ENCODE data around the gene BRINP1. TPM values are rescaled to one million over a fixed set of nuclear protein-coding genes. Genes with fewer than 3 reads are reported as not detected.

Gene BRINP1
- total RNA-seq, 1 experiment from 2014 or later = not detected

DNA sequence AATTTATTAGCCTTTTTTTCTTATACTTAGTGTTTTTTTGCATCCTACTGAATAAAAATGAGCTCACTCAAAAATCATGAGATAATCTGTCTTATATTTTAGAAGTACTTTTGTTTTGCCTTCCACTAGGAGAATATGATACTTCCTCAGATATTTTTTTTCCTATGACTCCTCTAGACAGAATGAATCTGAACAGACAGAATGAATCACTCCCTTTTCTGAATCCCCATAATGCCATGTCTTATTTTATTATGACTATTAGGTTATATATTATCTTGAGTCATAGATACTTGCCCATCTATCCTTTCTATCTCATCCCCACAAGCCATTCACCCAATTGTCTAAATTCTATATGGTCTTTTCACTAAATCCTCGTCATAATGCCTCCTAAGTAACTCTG lies 134.6 kb downstream of the BRINP1 start:
- no peaks in the 10 kb centered on the region for H3K36me3 ChIP-seq (ENCODE audit: control insufficient read depth, insufficient read depth, low read length)
- no peak overlapping the region for H3K4me3 ChIP-seq (ENCODE audit: low read depth in 2 of 2, low read length in 2 of 2)
- DNase-seq (ENCODE audit: low read depth, low spot score) (no peak), ATAC-seq (no peak)
- H3K4me1 ChIP-seq (ENCODE audit: control insufficient read depth, insufficient read depth, low read length) = no peaks in the 10 kb centered on the region
- in situ Hi-C loops (cut with HindIII; ENCODE audit: low pct_unique_long_range_greater_than_20kb, low sequenced_read_pairs) (no loop called here), intact Hi-C loops (cut with micrococcal nuclease; ENCODE audit: unreplicated experiment) (no loop called here)
- no peak overlapping the region for H3K27ac ChIP-seq (ENCODE audit: low read length)
- ChIA-PET POLR2A (no interaction called here), CTCF (no interaction called here)
- no peaks in the 10 kb centered on the region for H3K9me3 ChIP-seq (ENCODE audit: control insufficient read depth, insufficient read depth, low read depth, low read length)
- TF ChIP-seq TCF7L2 (IDR thresholded peaks at IDR 0.05; ENCODE audit: low read depth, low read length) = no peak
- TF ChIP-seq POLR2AphosphoS5 (IDR thresholded peaks at IDR 0.05; ENCODE audit: low read depth, low read length) = no peak
- TF ChIP-seq, protein P1, sequence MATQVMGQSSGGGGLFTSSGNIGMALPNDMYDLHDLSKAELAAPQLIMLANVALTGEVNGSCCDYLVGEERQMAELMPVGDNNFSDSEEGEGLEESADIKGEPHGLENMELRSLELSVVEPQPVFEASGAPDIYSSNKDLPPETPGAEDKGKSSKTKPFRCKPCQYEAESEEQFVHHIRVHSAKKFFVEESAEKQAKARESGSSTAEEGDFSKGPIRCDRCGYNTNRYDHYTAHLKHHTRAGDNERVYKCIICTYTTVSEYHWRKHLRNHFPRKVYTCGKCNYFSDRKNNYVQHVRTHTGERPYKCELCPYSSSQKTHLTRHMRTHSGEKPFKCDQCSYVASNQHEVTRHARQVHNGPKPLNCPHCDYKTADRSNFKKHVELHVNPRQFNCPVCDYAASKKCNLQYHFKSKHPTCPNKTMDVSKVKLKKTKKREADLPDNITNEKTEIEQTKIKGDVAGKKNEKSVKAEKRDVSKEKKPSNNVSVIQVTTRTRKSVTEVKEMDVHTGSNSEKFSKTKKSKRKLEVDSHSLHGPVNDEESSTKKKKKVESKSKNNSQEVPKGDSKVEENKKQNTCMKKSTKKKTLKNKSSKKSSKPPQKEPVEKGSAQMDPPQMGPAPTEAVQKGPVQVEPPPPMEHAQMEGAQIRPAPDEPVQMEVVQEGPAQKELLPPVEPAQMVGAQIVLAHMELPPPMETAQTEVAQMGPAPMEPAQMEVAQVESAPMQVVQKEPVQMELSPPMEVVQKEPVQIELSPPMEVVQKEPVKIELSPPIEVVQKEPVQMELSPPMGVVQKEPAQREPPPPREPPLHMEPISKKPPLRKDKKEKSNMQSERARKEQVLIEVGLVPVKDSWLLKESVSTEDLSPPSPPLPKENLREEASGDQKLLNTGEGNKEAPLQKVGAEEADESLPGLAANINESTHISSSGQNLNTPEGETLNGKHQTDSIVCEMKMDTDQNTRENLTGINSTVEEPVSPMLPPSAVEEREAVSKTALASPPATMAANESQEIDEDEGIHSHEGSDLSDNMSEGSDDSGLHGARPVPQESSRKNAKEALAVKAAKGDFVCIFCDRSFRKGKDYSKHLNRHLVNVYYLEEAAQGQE (IDR thresholded peaks at IDR 0.05; ENCODE audit: insufficient read depth in 1 of 2, low read depth in 2 of 2, low read length in 1 of 2) = no peak
- TF ChIP-seq, protein P2, sequence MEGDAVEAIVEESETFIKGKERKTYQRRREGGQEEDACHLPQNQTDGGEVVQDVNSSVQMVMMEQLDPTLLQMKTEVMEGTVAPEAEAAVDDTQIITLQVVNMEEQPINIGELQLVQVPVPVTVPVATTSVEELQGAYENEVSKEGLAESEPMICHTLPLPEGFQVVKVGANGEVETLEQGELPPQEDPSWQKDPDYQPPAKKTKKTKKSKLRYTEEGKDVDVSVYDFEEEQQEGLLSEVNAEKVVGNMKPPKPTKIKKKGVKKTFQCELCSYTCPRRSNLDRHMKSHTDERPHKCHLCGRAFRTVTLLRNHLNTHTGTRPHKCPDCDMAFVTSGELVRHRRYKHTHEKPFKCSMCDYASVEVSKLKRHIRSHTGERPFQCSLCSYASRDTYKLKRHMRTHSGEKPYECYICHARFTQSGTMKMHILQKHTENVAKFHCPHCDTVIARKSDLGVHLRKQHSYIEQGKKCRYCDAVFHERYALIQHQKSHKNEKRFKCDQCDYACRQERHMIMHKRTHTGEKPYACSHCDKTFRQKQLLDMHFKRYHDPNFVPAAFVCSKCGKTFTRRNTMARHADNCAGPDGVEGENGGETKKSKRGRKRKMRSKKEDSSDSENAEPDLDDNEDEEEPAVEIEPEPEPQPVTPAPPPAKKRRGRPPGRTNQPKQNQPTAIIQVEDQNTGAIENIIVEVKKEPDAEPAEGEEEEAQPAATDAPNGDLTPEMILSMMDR (IDR thresholded peaks at IDR 0.05) = no peak
- TF ChIP-seq SIN3A (IDR thresholded peaks at IDR 0.05; ENCODE audit: borderline replicate concordance, insufficient read depth, low read depth, low read length) = no peak
- no peaks in the 10 kb centered on the region for H3K27me3 ChIP-seq (ENCODE audit: control insufficient read depth, insufficient read depth, low read length)
- BruUV-seq (replicated peaks) = no TSS peak

DNA sequence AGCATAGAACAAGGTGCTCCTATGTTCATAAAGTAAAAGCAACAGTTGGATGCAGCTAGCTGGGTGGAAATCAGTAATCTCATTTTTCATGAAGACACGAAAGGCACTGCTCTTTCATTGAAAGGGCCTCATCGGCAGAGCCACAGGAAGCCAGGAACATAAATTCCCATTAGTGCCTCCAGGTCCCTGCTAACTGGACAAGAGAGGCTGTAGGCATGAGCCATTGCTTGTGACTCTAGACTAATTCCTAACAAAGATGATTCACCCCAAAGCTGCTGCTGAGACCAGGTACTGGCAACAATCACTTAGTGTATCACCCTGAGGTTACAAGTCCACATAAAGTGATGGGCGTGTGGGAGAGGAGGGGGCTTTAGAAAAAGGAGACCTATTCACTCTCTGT lies 141.8 kb downstream of the BRINP1 start:
- TF ChIP-seq TCF7L2 (IDR thresholded peaks at IDR 0.05; ENCODE audit: low read depth, low read length) = no peak
- TF ChIP-seq, protein P1 (IDR thresholded peaks at IDR 0.05; ENCODE audit: insufficient read depth in 1 of 2, low read depth in 2 of 2, low read length in 1 of 2) = no peak
- no peak for TF ChIP-seq SIN3A (IDR thresholded peaks at IDR 0.05; ENCODE audit: borderline replicate concordance, insufficient read depth, low read depth, low read length)
- TF ChIP-seq POLR2AphosphoS5 (IDR thresholded peaks at IDR 0.05; ENCODE audit: low read depth, low read length) = no peak
- TF ChIP-seq, protein P2 (IDR thresholded peaks at IDR 0.05) = no peak

More for the DNA sequence above, 141.8 kb downstream of the BRINP1 start:
- BruUV-seq (replicated peaks) = no TSS peak
- intact Hi-C loops (cut with micrococcal nuclease; ENCODE audit: unreplicated experiment) = no loop called here
- in situ Hi-C loops (cut with HindIII; ENCODE audit: low pct_unique_long_range_greater_than_20kb, low sequenced_read_pairs) = no loop called here
- Histone ChIP-seq H3K27me3 (ENCODE audit: control insufficient read depth, insufficient read depth, low read length) (no peaks in the 10 kb centered on the region), H3K27ac (ENCODE audit: low read length) (no peak overlapping the region), H3K4me1 (ENCODE audit: control insufficient read depth, insufficient read depth, low read length) (no peaks in the 10 kb centered on the region), H3K4me3 (ENCODE audit: low read depth in 2 of 2, low read length in 2 of 2) (no peak overlapping the region), H3K9me3 (ENCODE audit: control insufficient read depth, insufficient read depth, low read depth, low read length) (no peaks in the 10 kb centered on the region), H3K36me3 (ENCODE audit: control insufficient read depth, insufficient read depth, low read length) (no peaks in the 10 kb centered on the region)
- CTCF ChIA-PET = no interaction called here
- no peak for DNase-seq (ENCODE audit: low read depth, low spot score)
- ATAC-seq = no peak
- POLR2A ChIA-PET = no interaction called here

Measured in Panc1 (cell line).